Lower lobe of right lung (tissue), 2 donors: Measurements from ENCODE around the gene IFT22. TPM values are rescaled to one million over a fixed set of nuclear protein-coding genes. Genes with fewer than 3 reads are reported as not detected.
A peak's percentile ranks its signal among the peaks of the same experiment; 100 is the strongest.

Source experiments
- ATAC-seq, 2 donors: fragments of 200-7000 bp; cut with Tn5 transposase; one replicate each; pipeline ENCODE4 v1.9.1; 2020 to 2022; ENCODE audit warnings: mild to moderate bottlenecking in 2 of 2, moderate library complexity in 2 of 2
- DNase-seq: peaks from one replicate; pipeline ENCODE4 v3.0.0-alpha.2; 2020
- H3K27ac ChIP-seq: fragments of 200-600 bp; one replicate; pipeline ENCODE4 v1.8.0; 2022
- H3K27me3 ChIP-seq: fragments of 200-600 bp; one replicate; pipeline ENCODE4 v1.8.0; 2022; ENCODE audit warnings: low read depth
- H3K36me3 ChIP-seq: fragments of 200-600 bp; one replicate; pipeline ENCODE4 v1.8.0; 2022; ENCODE audit warnings: mild to moderate bottlenecking
- H3K4me1 ChIP-seq: fragments of 200-600 bp; one replicate; pipeline ENCODE4 v1.8.0; 2022
- H3K4me3 ChIP-seq: fragments of 200-600 bp; one replicate; pipeline ENCODE4 v1.8.0; 2022; ENCODE audit warnings: mild to moderate bottlenecking
- H3K9me3 ChIP-seq: fragments of 200-600 bp; one replicate; pipeline ENCODE4 v1.8.0; 2022
- CTCF ChIP-seq: fragments of 200-600 bp; IDR thresholded peaks from one replicate; pipeline ENCODE4 v1.8.0; 2022; ENCODE audit warnings: antibody characterized with exemption, mild to moderate bottlenecking
- intact Hi-C: fragments of 100-400 bp; cut with DNase I; formaldehyde crosslinking; loops from one replicate; pipeline ENCODE4 v1.11.0; 2022
- long read RNA-seq: library from polyadenylated mRNA; unstranded; transcript quantifications from one replicate; pipeline ENCODE4 v2.0.0, GENCODE V29; 2021
- total RNA-seq: library from RNA; stranded (reverse); fragmentation: NEBNext Ultra II Directional; extraction: Animal tissue kit (Norgen Biotek cat#: 25700); gene quantifications from one replicate; pipeline ENCODE4 v1.2.1, GENCODE V29; 2021
- donor health status: DM: no; HTN: yes; CAD: no; lungs with severe emphysema.

The IFT22 gene
- 19.4 TPM for total RNA-seq
- long read RNA-seq, transcript IFT22-204 (4 exons, 875 nt), result minor isoform, 6 of 29 reads
- long read RNA-seq, transcript IFT22-201 (5 exons, 1,130 nt), result major isoform, 17 of 29 reads
- long read RNA-seq, partial matches to known transcripts, result 0 of 29 reads
- long read RNA-seq, other reads (novel, unspliced or antisense), result 2 of 29 reads

DNA sequence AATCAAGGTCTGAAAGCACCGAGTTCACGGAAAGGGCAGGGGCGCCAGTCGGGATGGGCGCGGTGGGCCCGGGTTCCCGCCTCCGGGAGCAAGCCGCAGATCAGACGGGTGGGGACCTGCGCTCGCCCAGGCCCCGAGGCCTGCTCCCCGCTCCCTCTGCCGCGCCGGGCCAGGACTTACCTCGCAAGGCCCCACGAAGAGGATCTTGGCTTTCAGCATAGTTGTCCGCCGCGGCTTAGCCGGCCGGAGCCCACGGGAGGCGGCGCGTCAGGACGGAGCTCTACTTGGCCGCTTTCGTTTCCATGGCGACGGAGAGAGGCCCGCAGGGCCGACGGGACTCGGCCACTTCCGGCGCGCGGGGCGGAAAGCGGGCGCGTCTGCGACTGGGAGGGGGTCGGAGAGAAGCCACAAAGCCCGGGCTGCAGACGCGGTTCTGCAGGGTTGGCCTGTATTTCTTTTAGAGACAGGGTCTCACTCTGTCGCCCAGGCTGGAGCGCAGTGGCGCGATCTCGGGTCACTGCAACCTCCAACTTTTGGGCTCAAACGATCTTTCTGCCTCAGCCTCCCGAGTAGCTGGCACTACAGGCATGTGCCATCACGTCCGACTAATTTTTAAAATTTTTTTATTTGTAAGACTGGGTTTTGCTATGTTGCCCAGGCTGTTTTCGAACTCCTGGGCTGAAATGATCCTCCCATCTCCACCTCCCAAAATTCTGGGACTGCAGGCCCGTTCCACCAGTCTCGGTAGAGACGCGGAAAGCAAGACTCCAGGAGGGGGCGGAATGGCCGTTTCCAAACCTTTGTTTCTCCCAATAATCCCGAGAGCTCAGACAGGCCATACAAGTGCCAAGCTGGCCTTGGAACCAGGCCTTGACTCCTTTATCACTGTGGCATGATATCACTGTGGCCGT lies at the start of gene IFT22:
IFT22 (minus strand) TSS at position 322 of the 911 bp plus-strand sequence; CDS start at position 219, 103 bp downstream.
- ATAC-seq (peak; percentile 97 to 100), DNase-seq (peak; percentile 95)
- Histone ChIP-seq H3K9me3 (no peaks in the 10 kb centered on the region), H3K4me3 (peak within 1 kb of the TSS; percentile 76), H3K27ac (peak within 1 kb of the TSS; percentile 83), H3K27me3 (peaks cover 2% of the 10 kb centered on the region), H3K36me3 (peaks cover 15% of the 10 kb centered on the region), H3K4me1 (peaks cover 11% of the 10 kb centered on the region)
- no peak for TF ChIP-seq CTCF
- intact Hi-C loops, result no loop called here

- peak in 1 of 2 donors; percentile 46 for ATAC-seq
- no peak overlapping the region for H3K4me3 ChIP-seq
- H3K4me1 ChIP-seq, result peaks cover 15% of the 10 kb centered on the region
- no peaks in the 10 kb centered on the region for H3K36me3 ChIP-seq
- no peak for DNase-seq
- intact Hi-C loops, result no loop called here
- TF ChIP-seq CTCF, result no peak
- peaks cover 13% of the 10 kb centered on the region for H3K27me3 ChIP-seq
- H3K27ac ChIP-seq, result no peak overlapping the region
- H3K9me3 ChIP-seq, result no peaks in the 10 kb centered on the region
These were observed 49.2 kb upstream of the IFT22 start for GRCh38 chr7:101370836-101371235.

- no peak for DNase-seq
- ATAC-seq, result no peak
- Histone ChIP-seq H3K9me3 (no peaks in the 10 kb centered on the region), H3K27me3 (peaks cover 30% of the 10 kb centered on the region), H3K27ac (no peak overlapping the region), H3K4me3 (no peak overlapping the region), H3K36me3 (no peaks in the 10 kb centered on the region), H3K4me1 (peaks cover 15% of the 10 kb centered on the region)
- no peak for TF ChIP-seq CTCF
- intact Hi-C loops, result no loop called here
These were observed 47.0 kb upstream of the IFT22 start for GRCh38 chr7:101368422-101369165.

- no peak for DNase-seq
- Histone ChIP-seq H3K4me1 (peaks cover 12% of the 10 kb centered on the region), H3K36me3 (no peaks in the 10 kb centered on the region), H3K27me3 (peaks cover 38% of the 10 kb centered on the region), H3K4me3 (no peak overlapping the region), H3K27ac (no peak overlapping the region), H3K9me3 (no peaks in the 10 kb centered on the region)
- ATAC-seq, result no peak
- intact Hi-C loops, result no loop called here
- TF ChIP-seq CTCF, result no peak
These were observed 46.1 kb upstream of the IFT22 start for GRCh38 chr7:101367676-101368075.

DNA sequence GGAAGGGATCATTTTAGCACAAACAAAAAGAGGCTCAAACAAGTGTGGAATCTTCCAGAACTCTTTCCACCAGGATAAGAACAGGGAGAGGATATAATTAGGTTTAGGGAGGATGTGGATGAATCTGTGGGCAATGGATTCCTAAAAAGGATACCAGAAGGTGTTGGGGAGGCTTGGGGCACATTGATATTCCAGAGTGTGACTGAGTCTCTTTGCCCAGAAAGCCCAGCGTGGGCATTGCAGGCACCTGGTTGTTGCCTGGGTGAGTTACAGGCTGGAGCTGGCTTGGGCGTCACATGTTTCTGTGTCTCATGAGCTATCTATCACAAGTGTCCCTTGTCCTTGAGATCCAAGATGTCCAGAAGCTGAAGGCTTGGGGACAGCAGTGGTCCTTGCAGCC lies 44.3 kb upstream of the IFT22 start:
- Histone ChIP-seq H3K27me3 (peaks cover 48% of the 10 kb centered on the region), H3K4me3 (no peak overlapping the region), H3K9me3 (no peaks in the 10 kb centered on the region), H3K27ac (no peak overlapping the region), H3K4me1 (peaks cover 14% of the 10 kb centered on the region), H3K36me3 (no peaks in the 10 kb centered on the region)
- intact Hi-C loops, result no loop called here
- ATAC-seq (no peak), DNase-seq (no peak)
- no peak for TF ChIP-seq CTCF
